HEK293 (cell line): ENCODE measurements around the gene PPP4R1.

ENCODE experiments used
- CTCF ChIA-PET: fragments of 350-600 bp; formaldehyde crosslinking; extraction: SDS; loops from one replicate; lab custom pipeline; 2021; ENCODE audit warnings: antibody characterized with exemption; lab: Yijun Ruan, JAX
- POLR2A ChIA-PET: fragments of 300-600 bp; formaldehyde crosslinking; extraction: SDS; loops from one replicate; lab custom pipeline; 2020; ENCODE audit warnings: antibody characterized with exemption, inconsistent platforms; lab: Yijun Ruan, JAX
- H3K27ac ChIP-seq: fragments of 200-500 bp; sonication (Bioruptor generic); 2 replicates; pipeline ENCODE4 v1.5.1; 2014; ENCODE audit warnings: low read depth, low read length, control low read depth, inconsistent platforms; ENCODE audit errors: extremely low read depth
- H3K36me3 ChIP-seq, 2 experiments: fragments of 200-500 bp in 1 of 2; sonication (Bioruptor generic) in 1 of 2; 1 replicate in 1 of 2; 2 replicates in 1 of 2; pipeline ENCODE4 v1.5.1; 2014 to 2017; ENCODE audit warnings: inconsistent platforms in 2 of 2, low read length in 2 of 2; ENCODE audit not compliant: control insufficient read depth in 2 of 2, insufficient read depth in 1 of 2
- H3K4me1 ChIP-seq: fragments of 200-500 bp; sonication (Bioruptor generic); 2 replicates; pipeline ENCODE4 v1.5.1; 2014; ENCODE audit warnings: mild to moderate bottlenecking, low read length, inconsistent platforms; ENCODE audit not compliant: control insufficient read depth, insufficient read depth
- H3K4me3 ChIP-seq: 2 replicates; pipeline ENCODE4 v1.5.1; 2011; ENCODE audit warnings: low read depth, mild to moderate bottlenecking, control low read depth, low read length, moderate library complexity
- H3K9me3 ChIP-seq: fragments of 200-500 bp; sonication (Bioruptor generic); 2 replicates; pipeline ENCODE4 v1.5.1; 2014; ENCODE audit warnings: low read depth, low read length, inconsistent platforms; ENCODE audit not compliant: control insufficient read depth, insufficient read depth
- BCL11A ChIP-seq: fragments of 450-650 bp; formaldehyde crosslinking; IDR thresholded peaks from 2 replicates; pipeline ENCODE4 v1.5.1; 2016; ENCODE audit warnings: low read depth, missing biosample characterization, missing genetic modification characterization
- CTCF ChIP-seq: fragments of 450-650 bp; formaldehyde crosslinking; IDR thresholded peaks from 2 replicates; pipeline ENCODE4 v1.5.1; 2016; ENCODE audit warnings: missing biosample characterization, missing genetic modification characterization
- GLI2 ChIP-seq: fragments of 450-650 bp; formaldehyde crosslinking; IDR thresholded peaks from 2 replicates; pipeline ENCODE4; 2017; ENCODE audit warnings: missing biosample characterization, missing genetic modification characterization, low read depth, borderline replicate concordance
- OVOL3 ChIP-seq: fragments of 450-650 bp; formaldehyde crosslinking; IDR thresholded peaks from 2 replicates; pipeline ENCODE4 v1.5.1; 2016; ENCODE audit warnings: missing biosample characterization, missing genetic modification characterization
- SETDB1 ChIP-seq: IDR thresholded peaks from one replicate; pipeline ENCODE4 v1.6.1; 2017; ENCODE audit warnings: mild to moderate bottlenecking, low read length, moderate library complexity, mixed read lengths; ENCODE audit not compliant: insufficient read length
- ZBTB1 ChIP-seq: fragments of 450-650 bp; formaldehyde crosslinking; IDR thresholded peaks from 2 replicates; pipeline ENCODE4 v1.5.1; 2016; ENCODE audit warnings: missing biosample characterization, missing genetic modification characterization
- ZBTB17 ChIP-seq: fragments of 450-650 bp; formaldehyde crosslinking; IDR thresholded peaks from 2 replicates; pipeline ENCODE4 v1.5.1; 2016; ENCODE audit warnings: missing biosample characterization, missing genetic modification characterization
- ZNF114 ChIP-seq: fragments of 450-650 bp; formaldehyde crosslinking; IDR thresholded peaks from 2 replicates; pipeline ENCODE4 v1.5.0; 2017; ENCODE audit warnings: missing biosample characterization, missing genetic modification characterization
- ZNF132 ChIP-seq: fragments of 450-650 bp; formaldehyde crosslinking; IDR thresholded peaks from 2 replicates; pipeline ENCODE4 v1.5.1; 2017; ENCODE audit warnings: missing biosample characterization, missing genetic modification characterization, borderline replicate concordance
- ZNF16 ChIP-seq: fragments of 450-650 bp; formaldehyde crosslinking; IDR thresholded peaks from 2 replicates; pipeline ENCODE4 v1.5.1; 2016; ENCODE audit warnings: low read depth, missing biosample characterization, missing genetic modification characterization
- ZNF175 ChIP-seq: fragments of 450-650 bp; formaldehyde crosslinking; IDR thresholded peaks from 2 replicates; pipeline ENCODE4 v1.5.1; 2016; ENCODE audit warnings: missing biosample characterization, missing genetic modification characterization
- ZNF18 ChIP-seq: fragments of 450-650 bp; formaldehyde crosslinking; IDR thresholded peaks from 2 replicates; pipeline ENCODE4 v1.5.1; 2016; ENCODE audit warnings: missing biosample characterization, missing genetic modification characterization
- ZNF221 ChIP-seq: fragments of 450-650 bp; formaldehyde crosslinking; IDR thresholded peaks from 2 replicates; pipeline ENCODE4 v1.5.1; 2017; ENCODE audit warnings: missing biosample characterization, missing genetic modification characterization, borderline replicate concordance
- ZNF239 ChIP-seq: fragments of 450-650 bp; formaldehyde crosslinking; IDR thresholded peaks from 2 replicates; pipeline ENCODE4 v1.5.1; 2016; ENCODE audit warnings: missing biosample characterization, missing genetic modification characterization
- ZNF560 ChIP-seq: fragments of 450-650 bp; formaldehyde crosslinking; IDR thresholded peaks from 2 replicates; pipeline ENCODE4 v1.5.1; 2017; ENCODE audit warnings: missing biosample characterization, missing genetic modification characterization, borderline replicate concordance
- ZNF600 ChIP-seq: fragments of 450-650 bp; formaldehyde crosslinking; IDR thresholded peaks from 2 replicates; pipeline ENCODE4 v1.5.1; 2016; ENCODE audit warnings: missing biosample characterization, missing genetic modification characterization
- ZNF658 ChIP-seq: fragments of 450-650 bp; formaldehyde crosslinking; IDR thresholded peaks from 2 replicates; pipeline ENCODE4; 2016; ENCODE audit warnings: missing biosample characterization, missing genetic modification characterization
- ZNF670 ChIP-seq: fragments of 450-650 bp; formaldehyde crosslinking; IDR thresholded peaks from 2 replicates; pipeline ENCODE4 v1.5.1; 2016; ENCODE audit warnings: missing biosample characterization, missing genetic modification characterization, low read depth
- ZSCAN30 ChIP-seq: fragments of 450-650 bp; IDR thresholded peaks from 2 replicates; pipeline ENCODE4 v1.5.1; 2018; ENCODE audit warnings: missing biosample characterization, mild to moderate bottlenecking, missing genetic modification characterization, moderate library complexity
- TF ChIP-seq, protein P1 (sequence below): fragments of 450-650 bp; formaldehyde crosslinking; IDR thresholded peaks from 2 replicates; pipeline ENCODE4 v1.5.1; 2016; ENCODE audit warnings: missing biosample characterization, missing genetic modification characterization, borderline replicate concordance
- TF ChIP-seq, protein P2 (sequence below): fragments of 450-650 bp; formaldehyde crosslinking; IDR thresholded peaks from 2 replicates; pipeline ENCODE4 v1.5.1; 2017; ENCODE audit warnings: missing biosample characterization, missing genetic modification characterization

The PPP4R1 gene

GRCh38 chr18:9549405-9549804, 65.0 kb downstream of the PPP4R1 start:
- Histone ChIP-seq H3K27ac (no peak overlapping the region), H3K4me1 (no peaks in the 10 kb centered on the region), H3K36me3 (peaks cover 33 to 78% of the 10 kb centered on the region in 2 experiments), H3K4me3 (no peak overlapping the region), H3K9me3 (no peaks in the 10 kb centered on the region)
- ChIA-PET CTCF (no interaction called here), POLR2A (no interaction called here)
- TF ChIP-seq ZNF132 (tag by site-specific recombination) (no peak), ZNF16 (tag by site-specific recombination) (no peak), SETDB1 (no peak), OVOL3 (tag by site-specific recombination) (no peak), ZNF175 (no peak), ZBTB17 (tag by site-specific recombination) (no peak), ZNF658 (tag by site-specific recombination) (no peak)

GRCh38 chr18:9547782-9548181, 66.6 kb downstream of the PPP4R1 start:
- Histone ChIP-seq H3K27ac (no peak overlapping the region), H3K9me3 (no peaks in the 10 kb centered on the region), H3K4me1 (no peaks in the 10 kb centered on the region), H3K36me3 (peaks cover 22 to 66% of the 10 kb centered on the region in 2 experiments), H3K4me3 (no peak overlapping the region)
- no peak for TF ChIP-seq ZNF18 (tag by site-specific recombination)
- no peak for TF ChIP-seq GLI2 (tag by site-specific recombination)
- ChIA-PET POLR2A (no interaction called here), CTCF (no interaction called here)

DNA sequence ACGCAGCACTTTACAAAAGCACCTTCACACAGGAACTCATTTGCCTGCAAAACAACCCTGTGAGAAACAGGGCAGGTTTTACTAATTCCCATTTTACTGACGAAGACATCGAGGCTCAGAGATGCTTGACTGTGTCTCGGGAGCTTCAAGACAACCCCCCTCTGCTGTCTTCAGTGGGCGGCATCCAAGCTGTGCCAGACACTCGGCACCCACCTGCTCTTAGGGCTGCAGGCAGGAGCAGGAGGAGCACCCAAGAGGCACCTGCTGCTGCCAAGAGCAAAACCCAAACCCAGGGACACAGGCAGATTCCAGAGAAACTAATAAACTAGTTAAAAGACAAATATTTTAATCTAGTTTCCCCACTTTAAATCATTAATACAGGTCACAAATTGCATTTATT, 67.9 kb downstream of the PPP4R1 start:
- POLR2A ChIA-PET, result no interaction called here
- Histone ChIP-seq H3K4me3 (no peak overlapping the region), H3K9me3 (no peaks in the 10 kb centered on the region), H3K27ac (no peak overlapping the region), H3K4me1 (no peaks in the 10 kb centered on the region), H3K36me3 (peaks cover 22 to 53% of the 10 kb centered on the region in 2 experiments)
- CTCF ChIA-PET, result no interaction called here
- TF ChIP-seq ZBTB1 (tag by site-specific recombination) (no peak), ZSCAN30 (tag by site-specific recombination) (no peak), ZNF600 (tag by site-specific recombination) (no peak), BCL11A (no peak), CTCF (tag by site-specific recombination) (no peak), ZNF114 (tag by site-specific recombination) (no peak), ZNF670 (no peak), ZNF560 (tag by site-specific recombination) (no peak), ZNF239 (tag by site-specific recombination) (no peak), ZNF221 (no peak)
- TF ChIP-seq, protein P1, sequence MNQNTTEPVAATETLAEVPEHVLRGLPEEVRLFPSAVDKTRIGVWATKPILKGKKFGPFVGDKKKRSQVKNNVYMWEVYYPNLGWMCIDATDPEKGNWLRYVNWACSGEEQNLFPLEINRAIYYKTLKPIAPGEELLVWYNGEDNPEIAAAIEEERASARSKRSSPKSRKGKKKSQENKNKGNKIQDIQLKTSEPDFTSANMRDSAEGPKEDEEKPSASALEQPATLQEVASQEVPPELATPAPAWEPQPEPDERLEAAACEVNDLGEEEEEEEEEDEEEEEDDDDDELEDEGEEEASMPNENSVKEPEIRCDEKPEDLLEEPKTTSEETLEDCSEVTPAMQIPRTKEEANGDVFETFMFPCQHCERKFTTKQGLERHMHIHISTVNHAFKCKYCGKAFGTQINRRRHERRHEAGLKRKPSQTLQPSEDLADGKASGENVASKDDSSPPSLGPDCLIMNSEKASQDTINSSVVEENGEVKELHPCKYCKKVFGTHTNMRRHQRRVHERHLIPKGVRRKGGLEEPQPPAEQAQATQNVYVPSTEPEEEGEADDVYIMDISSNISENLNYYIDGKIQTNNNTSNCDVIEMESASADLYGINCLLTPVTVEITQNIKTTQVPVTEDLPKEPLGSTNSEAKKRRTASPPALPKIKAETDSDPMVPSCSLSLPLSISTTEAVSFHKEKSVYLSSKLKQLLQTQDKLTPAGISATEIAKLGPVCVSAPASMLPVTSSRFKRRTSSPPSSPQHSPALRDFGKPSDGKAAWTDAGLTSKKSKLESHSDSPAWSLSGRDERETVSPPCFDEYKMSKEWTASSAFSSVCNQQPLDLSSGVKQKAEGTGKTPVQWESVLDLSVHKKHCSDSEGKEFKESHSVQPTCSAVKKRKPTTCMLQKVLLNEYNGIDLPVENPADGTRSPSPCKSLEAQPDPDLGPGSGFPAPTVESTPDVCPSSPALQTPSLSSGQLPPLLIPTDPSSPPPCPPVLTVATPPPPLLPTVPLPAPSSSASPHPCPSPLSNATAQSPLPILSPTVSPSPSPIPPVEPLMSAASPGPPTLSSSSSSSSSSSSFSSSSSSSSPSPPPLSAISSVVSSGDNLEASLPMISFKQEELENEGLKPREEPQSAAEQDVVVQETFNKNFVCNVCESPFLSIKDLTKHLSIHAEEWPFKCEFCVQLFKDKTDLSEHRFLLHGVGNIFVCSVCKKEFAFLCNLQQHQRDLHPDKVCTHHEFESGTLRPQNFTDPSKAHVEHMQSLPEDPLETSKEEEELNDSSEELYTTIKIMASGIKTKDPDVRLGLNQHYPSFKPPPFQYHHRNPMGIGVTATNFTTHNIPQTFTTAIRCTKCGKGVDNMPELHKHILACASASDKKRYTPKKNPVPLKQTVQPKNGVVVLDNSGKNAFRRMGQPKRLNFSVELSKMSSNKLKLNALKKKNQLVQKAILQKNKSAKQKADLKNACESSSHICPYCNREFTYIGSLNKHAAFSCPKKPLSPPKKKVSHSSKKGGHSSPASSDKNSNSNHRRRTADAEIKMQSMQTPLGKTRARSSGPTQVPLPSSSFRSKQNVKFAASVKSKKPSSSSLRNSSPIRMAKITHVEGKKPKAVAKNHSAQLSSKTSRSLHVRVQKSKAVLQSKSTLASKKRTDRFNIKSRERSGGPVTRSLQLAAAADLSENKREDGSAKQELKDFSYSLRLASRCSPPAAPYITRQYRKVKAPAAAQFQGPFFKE, result no peak
- TF ChIP-seq, protein P2, sequence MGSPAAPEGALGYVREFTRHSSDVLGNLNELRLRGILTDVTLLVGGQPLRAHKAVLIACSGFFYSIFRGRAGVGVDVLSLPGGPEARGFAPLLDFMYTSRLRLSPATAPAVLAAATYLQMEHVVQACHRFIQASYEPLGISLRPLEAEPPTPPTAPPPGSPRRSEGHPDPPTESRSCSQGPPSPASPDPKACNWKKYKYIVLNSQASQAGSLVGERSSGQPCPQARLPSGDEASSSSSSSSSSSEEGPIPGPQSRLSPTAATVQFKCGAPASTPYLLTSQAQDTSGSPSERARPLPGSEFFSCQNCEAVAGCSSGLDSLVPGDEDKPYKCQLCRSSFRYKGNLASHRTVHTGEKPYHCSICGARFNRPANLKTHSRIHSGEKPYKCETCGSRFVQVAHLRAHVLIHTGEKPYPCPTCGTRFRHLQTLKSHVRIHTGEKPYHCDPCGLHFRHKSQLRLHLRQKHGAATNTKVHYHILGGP, result no peak
